Activated CD4-positive, alpha-beta T cell treated with anti-CD3 and anti-CD28 coated beads, Interleukin-2, amount 50 U/mL, for 24 hours (primary cell): ENCODE data around the gene ACSL1.

ENCODE experiments used
- DNase-seq, 2 donors: peaks; one replicate each; pipeline ENCODE4 v3.0.0-alpha.2; 2020; ENCODE audit warnings: low read depth in 1 of 2, low spot score in 1 of 2

Gene ACSL1

GRCh38 chr4:184722798-184723197 is 103.0 kb downstream of the ACSL1 start:
- DNase-seq: no peak

GRCh38 chr4:184721254-184721653 is 104.5 kb downstream of the ACSL1 start:
- DNase-seq: no peak

- DNase-seq: no peak
Observed at GRCh38 chr4:184719407-184719806, 106.4 kb downstream of the ACSL1 start.

- DNase-seq: no peak
Observed at GRCh38 chr4:184715526-184715925, 110.2 kb downstream of the ACSL1 start.

GRCh38 chr4:184713887-184714286 is 111.9 kb downstream of the ACSL1 start:
- no peak for DNase-seq

GRCh38 chr4:184712322-184712721 is 113.4 kb downstream of the ACSL1 start:
- no peak for DNase-seq

GRCh38 chr4:184706453-184706852 is 119.3 kb downstream of the ACSL1 start:
- no peak for DNase-seq

- no peak for DNase-seq
Observed at GRCh38 chr4:184705692-184706091, 120.1 kb downstream of the ACSL1 start.
